Measurements from ENCODE around the gene NAA35.
"Not testable (repeated sequence)": the region's sequence is repeated elsewhere in the genome, so short reads cannot be mapped to it uniquely, and the experiment has no call there.

The NAA35 gene

DNA sequence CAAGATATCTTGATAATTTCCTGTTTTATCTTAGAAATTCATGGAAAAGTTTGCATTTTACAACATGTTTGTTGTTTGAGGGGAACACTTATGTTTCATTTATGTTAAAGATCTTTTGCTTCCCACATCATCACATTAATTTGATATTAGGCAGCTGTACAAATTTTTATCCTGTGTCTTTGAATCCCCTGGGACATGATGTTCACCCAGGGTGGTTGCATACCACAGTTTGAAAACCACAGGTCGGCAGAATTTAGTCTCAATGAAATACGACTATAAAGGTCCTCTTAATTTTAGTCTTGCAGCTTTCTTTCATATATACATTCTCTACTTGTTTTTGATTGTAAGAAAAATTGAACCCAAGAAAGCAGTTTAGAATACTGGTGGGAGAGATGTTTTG is 3.7 kb downstream of the NAA35 start:
- DNase-seq (ENCODE audit: low read depth), result no peak

DNA sequence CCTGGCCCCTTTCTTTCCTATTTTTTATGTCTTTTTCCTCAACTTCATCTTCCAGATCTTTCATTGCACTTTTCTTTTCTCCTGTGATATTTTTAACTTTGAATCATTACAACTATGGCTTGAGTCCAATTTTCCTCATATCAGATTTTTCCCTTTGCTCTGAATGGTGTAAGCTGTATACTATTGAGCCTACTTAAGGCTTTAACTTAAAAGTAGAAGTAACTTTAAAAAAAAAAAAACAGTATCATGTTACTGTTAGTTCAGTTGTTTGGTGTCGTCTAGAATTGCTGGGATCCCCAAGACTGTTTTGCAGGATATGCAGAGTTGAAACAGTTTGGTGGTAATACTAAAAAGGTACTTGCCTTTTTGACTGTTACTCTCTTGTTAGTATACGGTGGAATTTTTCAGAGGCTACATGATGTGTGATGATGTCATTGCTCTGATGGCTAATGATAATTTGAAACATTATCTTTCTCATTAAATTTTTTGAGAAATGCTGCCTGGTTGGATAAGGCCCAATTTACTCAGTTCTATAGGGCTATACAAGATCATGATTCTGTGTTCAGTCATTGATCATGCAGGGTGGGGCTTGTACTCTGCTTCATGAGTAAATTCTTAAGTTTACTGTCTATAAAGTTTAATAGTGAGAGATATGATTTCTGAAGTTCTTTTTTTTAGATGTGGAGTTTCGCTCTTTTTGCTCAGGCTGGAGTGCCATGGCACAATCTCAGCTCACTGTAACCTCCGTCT is 8.8 kb downstream of the NAA35 start:
- DNase-seq (ENCODE audit: low read depth), result no peak

DNA sequence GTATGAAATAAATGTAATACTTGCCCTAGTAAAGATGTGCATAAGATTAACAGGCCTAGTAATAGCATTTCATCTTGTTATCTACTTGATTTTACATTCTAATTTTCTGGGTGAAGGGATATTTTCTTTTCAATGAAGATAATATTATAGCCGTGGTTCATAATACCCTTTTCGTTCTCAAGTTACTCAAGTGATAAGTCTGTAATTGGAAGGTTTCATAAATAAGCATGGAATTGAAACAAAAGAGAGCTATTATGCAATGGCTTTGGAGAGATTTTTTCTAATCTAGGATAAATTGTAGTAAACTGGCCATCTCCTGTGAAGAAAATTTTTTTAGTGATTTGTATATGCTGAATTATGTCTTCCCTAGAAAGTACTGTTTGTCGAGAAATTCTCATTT is 19.0 kb downstream of the NAA35 start:
- DNase-seq (ENCODE audit: low read depth), result no peak

DNA sequence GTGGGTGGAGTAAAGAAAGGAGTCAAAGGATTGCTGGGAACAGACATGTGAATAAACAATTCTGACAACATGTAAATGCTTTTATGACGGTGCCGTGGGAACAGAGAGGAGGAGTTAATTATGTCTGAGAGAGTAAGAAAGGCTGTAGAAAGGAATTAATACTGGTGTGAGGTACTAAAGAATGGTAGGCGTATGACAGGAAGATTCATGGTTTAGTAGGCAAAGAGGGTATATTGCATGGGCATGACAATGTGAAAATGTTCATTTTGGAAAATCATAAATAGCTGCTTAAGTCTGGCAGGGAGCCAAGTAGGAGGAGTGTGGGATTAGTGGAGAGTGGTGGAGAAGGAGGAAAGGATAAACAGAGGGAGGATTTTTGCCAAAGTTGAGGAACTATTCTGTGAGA is 19.7 kb downstream of the NAA35 start:
- no peak for DNase-seq (ENCODE audit: low read depth)

DNA sequence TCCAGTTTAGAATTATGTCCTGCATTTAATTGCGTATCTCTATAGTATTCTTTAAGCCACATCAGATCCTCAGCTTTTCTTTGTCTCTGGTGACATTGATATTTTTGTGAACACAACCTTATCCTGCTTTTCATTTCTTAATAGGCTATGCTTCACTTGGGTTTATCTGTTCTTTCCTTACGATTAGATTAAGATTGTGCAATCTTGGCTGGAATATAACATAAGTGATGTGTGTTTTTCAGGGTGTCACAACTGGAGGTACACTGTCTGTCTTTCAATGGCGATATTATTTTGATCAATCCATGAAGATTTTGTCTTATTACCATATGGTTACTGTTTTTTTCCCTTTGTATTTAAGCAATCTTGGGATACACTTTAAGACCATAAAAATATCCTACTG is 23.6 kb downstream of the NAA35 start:
- no peak for DNase-seq (ENCODE audit: low read depth)

DNA sequence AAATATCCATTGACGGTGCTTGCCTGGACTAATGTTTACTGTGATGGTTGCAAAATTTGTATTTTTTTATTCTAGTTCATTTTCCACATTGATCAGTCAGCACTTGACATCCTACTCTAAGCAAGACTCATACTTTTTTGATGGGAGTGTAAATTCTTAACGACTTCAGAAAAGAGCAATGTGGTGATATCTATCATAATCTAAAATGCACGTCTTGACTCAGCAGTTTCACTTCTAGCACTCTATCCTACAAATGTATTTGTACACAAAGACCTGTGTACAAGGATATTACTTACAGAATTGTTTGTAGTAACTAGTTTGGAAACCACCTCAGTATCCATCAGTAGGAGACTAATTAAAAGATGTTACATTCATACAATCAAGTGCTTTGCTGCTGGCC is 24.0 kb downstream of the NAA35 start:
- DNase-seq (ENCODE audit: low read depth), result no peak

DNA sequence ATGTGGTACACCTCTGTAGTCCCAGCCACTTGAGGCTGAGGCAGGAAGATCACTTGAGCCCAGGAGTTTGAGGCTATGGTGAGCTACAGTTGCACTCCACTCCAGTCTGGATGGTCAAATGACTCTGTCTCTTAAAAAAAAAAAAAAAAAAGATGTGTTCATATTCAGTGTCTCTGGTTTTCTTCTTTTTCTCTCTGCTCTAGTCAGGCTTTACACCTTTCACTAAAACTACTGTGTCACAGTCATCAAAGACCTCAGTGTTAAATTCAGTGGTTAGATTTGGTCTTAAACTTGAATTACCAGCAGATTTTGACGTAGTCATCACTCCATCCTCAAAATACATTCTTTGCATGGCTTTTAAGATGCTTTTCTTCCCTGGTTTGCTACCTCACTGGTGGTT is 28.8 kb downstream of the NAA35 start:
- no peak for DNase-seq (ENCODE audit: low read depth)

DNA sequence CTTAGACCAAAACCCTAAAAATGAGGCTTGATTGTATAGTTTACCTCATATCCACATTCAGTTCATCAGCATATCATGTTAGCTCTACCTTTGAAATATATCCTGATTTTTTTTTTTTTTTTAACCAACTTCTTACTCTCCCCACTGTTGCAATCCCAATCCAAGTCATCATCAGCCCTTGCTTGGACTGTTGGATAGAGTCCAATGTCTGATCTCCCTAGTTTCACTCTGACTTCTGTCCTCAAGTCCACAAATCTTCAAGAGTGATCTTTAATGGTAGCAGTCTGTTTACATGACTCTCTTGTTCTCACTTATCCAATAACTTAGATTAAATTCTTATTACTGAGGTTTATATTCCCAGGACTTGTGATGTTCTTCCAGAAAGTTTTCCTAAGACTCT is 30.8 kb downstream of the NAA35 start:
- no peak for DNase-seq (ENCODE audit: low read depth)

DNA sequence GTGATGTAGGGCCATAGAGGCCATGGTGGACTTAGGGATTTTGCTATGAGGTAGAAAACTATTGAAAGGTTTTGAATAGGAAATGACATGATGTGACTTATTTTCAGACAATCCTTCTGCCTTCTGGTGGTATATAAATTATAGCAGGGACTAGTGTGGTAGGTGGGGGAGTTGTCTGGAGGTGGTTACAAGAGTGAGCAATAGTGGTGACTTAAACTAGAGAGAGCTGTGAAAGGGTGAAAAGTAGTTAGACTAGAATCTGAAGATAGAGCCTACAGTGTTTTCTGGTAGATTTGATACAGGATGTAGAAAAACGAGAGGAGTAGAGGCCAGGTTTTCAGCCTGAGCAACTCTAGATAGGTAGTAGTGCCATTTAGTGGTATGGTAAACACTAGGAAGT is 32.3 kb downstream of the NAA35 start:
- no peak for DNase-seq (ENCODE audit: low read depth)

DNA sequence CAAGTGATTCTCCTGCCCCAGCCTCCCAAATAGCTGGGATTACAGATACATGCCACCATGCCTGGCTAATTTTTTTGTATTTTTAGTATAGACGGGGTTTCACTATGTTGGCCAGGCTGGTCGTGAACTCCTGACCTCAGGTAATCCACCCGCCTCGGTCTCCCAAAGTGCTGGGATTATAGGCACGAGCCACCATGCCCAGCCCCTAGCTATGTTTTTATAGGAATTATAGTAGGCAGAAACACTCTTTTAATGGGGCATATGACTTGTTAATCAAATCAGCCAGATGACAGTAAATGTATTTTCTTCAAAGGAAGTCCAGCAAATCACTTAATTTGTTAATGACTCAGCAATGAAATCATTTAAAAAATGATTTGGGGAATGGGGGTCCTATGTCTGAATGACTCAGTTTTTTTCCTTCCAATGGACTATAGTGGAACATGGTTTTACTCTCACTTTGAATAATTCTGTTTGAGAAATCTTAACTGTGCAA is 33.2 kb downstream of the NAA35 start:
- DNase-seq (ENCODE audit: low read depth), result not testable (repeated sequence)

DNA sequence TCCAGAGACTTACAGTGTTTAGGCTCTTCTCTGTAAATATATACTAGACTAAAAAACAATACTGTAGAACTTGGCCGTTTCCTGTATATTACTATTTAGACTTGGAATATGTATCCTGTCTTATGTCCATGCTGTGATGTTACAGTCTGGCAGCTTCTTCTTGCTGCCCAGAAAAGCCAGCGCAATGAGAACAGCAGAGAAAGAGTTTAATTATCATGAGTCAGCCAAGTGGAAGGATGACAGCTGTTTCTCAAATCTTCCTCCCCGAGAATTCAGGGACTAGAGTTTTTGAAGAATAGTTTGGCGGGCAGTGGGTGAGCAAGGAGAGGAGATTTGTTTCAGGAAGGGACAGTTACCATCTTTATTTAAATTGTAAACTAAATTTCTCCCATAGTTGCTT is 37.5 kb downstream of the NAA35 start:
- no peak for DNase-seq (ENCODE audit: low read depth)

DNA sequence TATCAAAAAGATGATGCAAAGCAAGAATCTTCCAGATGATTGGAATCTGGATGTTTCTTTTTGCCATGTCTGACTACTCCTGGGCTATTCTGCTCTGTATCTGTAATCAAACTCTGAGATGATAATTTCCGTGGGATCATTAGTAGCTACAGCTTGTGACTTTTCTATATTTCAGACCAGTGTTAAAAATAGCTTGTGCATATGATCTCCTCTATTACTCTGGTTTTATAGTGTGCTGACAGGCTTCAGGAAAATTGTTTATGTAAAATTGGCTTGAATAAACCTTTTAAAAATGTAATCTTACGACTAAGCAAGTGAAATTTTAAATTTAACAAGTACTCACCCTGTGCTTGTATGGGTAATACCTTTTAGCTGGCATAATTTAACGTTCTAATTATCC is 40.4 kb downstream of the NAA35 start:
- no peak for DNase-seq (ENCODE audit: low read depth)

DNA sequence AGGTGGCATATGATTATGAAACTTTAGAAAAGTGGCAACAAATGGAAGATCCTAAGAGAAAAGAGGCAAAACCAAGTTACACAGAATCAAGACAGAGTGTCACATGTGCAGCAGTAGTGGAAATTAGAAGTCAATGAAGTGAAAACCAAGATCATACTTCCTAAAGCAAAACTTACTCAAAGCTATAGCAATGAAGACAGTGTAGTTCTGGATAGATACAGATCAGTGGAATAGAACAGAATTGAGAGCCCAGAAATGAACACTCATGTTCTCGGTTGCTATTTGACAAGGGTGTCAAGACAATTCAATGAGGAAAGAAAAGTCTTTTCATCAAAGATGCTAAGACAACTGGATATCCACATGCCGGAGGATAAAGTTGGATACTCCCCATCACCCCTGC is 43.5 kb downstream of the NAA35 start:
- no peak for DNase-seq (ENCODE audit: low read depth)

DNA sequence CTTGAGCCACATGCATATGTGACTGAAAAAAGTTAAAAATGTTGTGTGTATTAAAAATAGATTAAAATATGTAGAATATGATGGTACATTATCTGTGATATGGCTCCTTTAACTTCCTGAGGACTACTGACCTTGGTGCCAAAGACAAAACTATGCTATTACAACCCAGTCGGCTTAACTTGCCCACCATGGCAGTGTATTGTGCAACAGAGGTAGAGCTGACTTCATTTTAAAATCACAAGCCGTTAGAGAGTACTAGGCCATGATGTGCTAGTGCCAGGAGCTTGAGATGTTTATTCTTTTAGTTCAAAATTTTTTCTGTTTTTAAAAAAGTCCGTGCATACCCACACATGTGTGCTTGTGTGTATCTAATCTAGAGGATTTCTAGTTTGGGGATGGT is 46.3 kb downstream of the NAA35 start:
- no peak for DNase-seq (ENCODE audit: low read depth)

DNA sequence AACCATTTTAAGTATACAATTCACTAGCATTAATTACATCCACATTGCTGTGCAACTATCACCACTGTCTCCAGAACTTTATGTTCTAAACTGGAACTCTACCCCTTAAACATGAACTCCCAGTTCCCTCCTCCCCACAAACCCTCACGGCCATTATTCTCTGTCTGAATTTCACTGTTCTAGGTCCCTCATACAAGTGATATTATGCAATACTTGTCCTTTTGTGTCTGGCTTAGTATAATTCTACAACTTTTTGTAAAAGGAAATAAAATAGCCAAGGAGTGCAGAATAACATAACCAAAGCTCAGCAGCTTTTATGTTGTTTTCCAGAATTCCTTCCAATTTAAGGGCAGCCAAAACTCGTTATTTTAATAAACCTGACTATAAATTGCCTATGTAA is 53.2 kb downstream of the NAA35 start:
- DNase-seq (ENCODE audit: low read depth), result no peak

DNA sequence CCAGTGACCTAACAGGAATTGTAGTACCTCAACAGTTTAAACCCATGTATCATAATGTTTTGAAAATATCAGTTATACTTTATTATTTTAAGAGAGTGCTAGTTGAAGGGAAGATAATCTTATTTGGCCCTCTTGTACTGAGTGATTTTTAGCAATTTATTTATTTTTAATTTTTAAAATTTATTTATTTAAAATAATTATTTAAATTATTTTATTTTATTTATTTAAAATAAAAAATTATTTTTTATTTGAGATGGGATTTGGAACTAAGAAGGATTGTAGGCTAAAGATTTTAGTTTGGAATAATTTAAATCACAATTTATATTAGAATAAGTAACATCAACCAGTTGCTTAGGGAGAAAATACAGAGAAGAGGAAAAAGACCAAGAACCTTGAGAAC is 54.2 kb downstream of the NAA35 start:
- DNase-seq (ENCODE audit: low read depth), result no peak

DNA sequence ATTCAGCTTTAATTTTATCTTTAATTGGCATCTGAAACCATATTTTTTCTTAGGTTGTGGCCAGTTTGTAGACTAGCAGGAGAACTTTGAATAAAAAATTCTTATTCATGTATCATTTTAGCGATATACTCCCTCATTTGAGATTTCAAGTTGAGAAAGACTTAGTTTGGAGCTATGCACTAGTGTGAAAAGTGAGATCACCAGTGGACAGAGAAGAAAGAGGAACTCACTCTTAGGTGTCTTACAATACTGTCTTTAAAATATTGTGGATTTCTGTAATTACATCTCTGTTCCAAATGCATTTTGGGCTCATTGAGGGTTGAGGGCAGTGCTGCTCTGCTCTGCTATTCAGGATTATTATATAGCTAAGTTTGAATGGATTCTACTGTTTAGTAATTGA is 54.7 kb downstream of the NAA35 start:
- no peak for DNase-seq (ENCODE audit: low read depth)

DNA sequence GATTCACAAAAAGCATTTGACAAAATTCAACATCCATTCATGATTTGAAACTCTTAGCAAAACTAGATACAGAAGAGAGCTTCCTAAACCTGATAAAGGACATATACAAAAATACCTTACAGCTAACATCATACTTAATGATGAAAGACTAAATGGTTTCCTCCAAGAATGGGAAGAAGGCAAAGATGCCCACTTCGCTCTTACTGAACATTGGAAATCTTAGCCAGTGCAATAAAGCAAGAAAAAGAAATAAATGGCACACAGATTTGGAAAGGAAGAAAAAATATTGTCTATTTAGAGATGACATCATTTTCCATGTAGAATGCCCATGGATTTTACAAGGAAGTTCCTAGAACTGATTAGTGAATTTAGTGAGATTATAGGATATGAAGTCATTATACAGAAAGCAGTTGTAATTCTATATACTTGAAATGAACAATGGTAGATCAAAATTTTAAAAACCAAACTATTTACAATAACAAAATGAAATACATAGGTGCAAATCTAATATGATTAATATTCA is 64.4 kb downstream of the NAA35 start:
- no peak for DNase-seq (ENCODE audit: low read depth)

DNA sequence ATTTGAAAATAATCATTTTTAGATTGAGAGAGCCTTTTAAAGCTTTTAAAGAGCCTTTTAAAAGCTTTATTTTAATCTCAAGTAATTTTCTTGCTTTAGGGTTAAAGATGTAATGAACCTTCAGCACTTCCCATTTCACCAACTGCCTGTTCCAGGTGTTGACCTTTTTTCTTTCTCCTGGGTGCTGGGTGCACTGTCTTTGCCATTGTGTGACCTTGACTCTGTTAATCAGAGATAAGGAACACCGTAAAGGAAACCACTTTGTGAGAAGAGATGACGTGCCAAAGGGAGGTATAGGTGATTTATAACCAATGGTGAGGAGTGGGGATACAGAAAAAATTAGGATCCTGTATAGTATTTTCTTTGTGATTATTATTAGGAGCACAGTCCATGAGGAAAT is 68.2 kb downstream of the NAA35 start:
- no peak for DNase-seq (ENCODE audit: low read depth)

DNA sequence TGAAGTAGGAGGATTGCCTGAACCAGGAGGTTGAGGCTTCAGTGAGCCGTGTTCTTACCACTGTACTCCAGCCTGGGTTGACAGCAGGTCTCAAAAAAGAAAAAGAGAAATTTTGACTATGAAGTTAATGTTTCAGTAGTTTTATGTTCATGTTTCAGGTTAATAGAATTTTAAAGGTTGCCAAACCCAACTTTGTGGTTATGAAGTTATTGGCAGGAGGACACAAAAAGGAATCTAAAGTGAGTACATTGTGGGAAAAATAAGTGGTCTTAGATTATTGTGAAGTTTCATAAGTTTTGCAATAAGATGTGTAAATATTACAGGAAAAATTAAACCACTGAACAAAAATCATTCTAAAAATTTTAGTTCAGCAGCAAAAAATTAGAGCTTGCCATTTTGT is 79.8 kb downstream of the NAA35 start:
- no peak for DNase-seq (ENCODE audit: low read depth)

DNA sequence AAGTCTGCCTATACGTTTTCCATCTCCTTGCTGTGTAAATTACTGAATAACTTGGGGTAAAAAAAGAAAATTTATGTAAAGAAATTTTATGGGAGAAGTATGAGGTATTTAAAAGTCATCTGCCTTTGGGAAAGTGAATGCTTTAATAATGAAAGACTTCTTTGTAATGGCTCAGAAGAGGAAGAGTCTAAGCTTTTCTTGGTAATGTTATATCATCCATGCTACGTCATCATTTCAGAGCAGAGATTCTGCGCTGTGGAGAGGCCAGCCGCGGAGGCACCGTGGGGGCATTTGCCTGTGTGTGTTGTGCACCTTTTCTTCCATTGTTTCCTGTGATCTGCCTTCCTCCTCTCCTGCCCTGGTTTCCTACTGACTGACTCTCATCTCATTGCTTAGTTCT is 80.2 kb downstream of the NAA35 start:
- DNase-seq (ENCODE audit: low read depth), result no peak

DNA sequence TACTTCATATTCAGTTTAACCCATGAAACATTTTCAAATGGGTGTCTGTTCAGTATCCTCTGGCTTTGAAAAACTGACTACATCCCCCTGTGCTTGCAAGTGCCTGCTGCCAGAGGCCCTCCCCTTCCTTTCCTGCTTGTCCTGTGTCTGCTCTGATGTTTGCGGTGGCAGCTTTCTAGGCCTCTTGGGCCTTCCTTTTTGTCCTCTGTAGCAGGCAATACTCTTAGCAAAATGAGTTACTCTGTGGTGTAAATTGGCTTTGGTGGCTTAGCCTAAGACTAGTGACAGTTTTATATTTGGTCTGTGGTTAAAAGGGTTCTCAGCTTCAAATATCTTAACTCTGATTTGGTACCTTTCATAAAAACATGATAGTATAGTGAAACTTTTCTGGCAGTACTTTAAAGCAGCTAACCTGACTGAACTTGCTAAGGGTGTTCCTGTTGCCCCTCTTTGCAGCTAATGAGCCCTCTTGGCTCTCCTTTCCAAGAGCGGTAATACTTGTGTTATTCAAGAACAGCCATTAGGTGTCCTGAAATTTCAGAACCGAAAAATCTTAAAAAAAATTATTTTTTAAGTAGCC is 81.8 kb downstream of the NAA35 start:
- DNase-seq (ENCODE audit: low read depth), result no peak

DNA sequence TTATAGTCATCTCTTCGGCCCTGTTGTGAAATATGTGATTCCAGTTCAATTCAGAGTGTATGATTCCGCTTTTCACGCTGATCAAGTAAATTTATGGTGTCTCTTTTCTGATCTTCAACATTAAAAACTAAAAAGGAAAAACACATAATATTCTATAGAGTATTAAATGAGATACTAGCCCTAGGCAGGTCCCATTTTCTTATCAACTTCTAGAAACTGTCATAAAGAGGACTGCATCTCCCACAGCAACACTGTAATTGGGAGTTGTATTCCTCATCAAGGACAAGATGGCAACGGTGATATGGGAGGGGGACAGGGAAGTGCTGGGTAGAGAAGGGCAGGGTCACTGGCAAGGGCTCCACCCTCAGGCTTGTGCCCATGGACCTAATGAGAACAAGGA is 86.8 kb downstream of the NAA35 start:
- no peak for DNase-seq (ENCODE audit: low read depth)

Data from T-helper 22 cell (primary cell).